Esophagus squamous epithelium (tissue), 4 donors: Measurements from ENCODE around the gene CDCA5.

Experiments
- POLR2A ChIP-seq, 4 donors: fragments of 450-650 bp; IDR thresholded peaks; one replicate each; pipeline ENCODE4 v1.6.1; 2017; ENCODE audit warnings: antibody characterized with exemption in 4 of 4, mild to moderate bottlenecking in 4 of 4, moderate library complexity in 3 of 4
- TF ChIP-seq, protein P1 (sequence below), 6 experiments: fragments of 450-650 bp in 4 of 6; fragments of 200-600 bp in 2 of 6; sonication (generic) in 2 of 6; IDR thresholded peaks; one replicate each; pipeline ENCODE4 v1.5.1; 2016 to 2019; ENCODE audit warnings: antibody characterized with exemption in 6 of 6, mild to moderate bottlenecking in 4 of 6, moderate library complexity in 4 of 6

DNA sequence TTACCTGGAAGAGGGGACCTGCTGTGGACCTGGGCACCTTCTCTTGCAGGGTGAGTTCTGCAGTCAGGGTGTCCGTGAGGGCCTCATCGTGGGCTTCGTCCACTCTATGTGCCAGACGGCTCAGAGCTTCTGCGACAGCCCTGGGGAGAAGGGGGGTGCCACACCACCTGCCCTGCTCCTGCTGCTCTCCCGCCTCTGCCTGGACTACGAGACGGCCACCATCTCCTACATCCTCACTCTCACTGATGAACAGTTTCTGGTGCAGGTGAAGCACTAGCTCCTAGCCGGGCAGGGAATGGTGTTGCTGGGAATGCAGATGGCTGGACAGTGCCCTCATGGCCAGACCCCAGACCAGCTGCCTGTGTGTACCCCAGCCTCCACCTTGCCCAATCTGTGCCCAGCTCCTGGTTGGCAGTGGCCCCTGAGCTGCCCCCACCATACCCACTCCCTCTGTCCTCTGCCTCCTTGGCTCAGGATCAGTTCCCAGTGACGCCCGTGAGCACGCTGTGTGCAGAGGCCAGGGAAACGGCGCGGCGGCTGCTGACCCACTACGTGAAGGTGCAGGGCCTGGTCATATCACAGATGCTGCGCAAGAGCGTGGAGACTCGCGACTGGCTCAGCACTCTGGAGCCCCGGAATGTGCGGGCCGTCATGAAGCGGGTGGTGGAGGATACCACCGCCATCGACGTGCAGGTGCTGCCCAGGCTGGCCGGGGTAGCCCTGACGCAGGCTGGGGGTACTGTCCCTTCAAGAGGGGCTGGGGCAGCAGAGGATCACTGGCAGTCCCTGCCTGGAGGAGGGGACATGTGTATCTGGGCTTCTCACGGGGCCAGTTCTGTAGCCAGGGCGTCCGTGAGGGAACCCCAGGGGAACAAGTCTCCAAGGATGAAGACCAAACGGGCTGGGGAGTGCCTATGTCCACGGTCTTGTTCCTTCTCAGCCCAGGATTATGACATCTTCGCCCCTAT is 25.7 kb upstream of the CDCA5 start:
- TF ChIP-seq, protein P1, sequence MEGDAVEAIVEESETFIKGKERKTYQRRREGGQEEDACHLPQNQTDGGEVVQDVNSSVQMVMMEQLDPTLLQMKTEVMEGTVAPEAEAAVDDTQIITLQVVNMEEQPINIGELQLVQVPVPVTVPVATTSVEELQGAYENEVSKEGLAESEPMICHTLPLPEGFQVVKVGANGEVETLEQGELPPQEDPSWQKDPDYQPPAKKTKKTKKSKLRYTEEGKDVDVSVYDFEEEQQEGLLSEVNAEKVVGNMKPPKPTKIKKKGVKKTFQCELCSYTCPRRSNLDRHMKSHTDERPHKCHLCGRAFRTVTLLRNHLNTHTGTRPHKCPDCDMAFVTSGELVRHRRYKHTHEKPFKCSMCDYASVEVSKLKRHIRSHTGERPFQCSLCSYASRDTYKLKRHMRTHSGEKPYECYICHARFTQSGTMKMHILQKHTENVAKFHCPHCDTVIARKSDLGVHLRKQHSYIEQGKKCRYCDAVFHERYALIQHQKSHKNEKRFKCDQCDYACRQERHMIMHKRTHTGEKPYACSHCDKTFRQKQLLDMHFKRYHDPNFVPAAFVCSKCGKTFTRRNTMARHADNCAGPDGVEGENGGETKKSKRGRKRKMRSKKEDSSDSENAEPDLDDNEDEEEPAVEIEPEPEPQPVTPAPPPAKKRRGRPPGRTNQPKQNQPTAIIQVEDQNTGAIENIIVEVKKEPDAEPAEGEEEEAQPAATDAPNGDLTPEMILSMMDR (IDR thresholded peaks at IDR 0.05) = no peak
- TF ChIP-seq POLR2A (IDR thresholded peaks at IDR 0.05) = no peak
